GM18909 (cell line): ENCODE measurements around the gene DNER.
"Not testable (repeated sequence)": the region's sequence is repeated elsewhere in the genome, so short reads cannot be mapped to it uniquely, and the experiment has no call there.

Experiments
- ATAC-seq: cut with Tn5 transposase; IDR thresholded peaks from one replicate; pipeline ENCODE4 v1.9.1; 2021; ENCODE audit warnings: mild to moderate bottlenecking; ENCODE audit not compliant: unreplicated experiment, poor library complexity

DNER gene

GRCh38 chr2:229417176-229417575 lies 297.2 kb downstream of the DNER start:
- no peak for ATAC-seq

DNA sequence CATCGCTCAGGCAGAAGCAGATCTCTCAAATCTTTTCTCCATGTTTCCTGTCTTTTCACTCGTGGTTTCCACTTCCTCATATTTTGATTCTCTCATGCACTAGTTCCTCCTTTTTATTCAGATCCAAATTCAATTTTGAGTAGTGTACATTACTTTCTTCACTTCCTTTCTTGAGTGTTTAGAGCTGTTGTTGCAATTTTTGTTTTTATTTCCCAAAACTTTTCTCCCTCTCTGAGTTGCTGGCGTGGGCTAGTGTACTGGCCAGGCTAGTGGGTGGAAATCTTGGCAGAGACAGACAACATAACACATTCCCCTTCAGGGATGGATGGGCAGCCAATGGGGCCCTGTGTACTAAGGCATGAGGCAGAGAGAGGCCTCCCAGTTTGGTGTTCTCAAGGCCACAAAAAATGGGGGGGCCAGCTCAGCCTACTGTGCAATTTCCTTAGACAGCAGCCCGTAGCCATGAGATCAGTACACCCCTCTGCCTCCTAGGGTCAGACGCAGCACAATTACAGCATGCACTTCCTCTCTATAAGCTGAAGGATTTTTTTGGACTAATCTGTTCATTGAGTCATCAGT lies 298.1 kb downstream of the DNER start:
- ATAC-seq: no peak

GRCh38 chr2:229414631-229415030 lies 299.7 kb downstream of the DNER start:
- ATAC-seq: no peak

DNA sequence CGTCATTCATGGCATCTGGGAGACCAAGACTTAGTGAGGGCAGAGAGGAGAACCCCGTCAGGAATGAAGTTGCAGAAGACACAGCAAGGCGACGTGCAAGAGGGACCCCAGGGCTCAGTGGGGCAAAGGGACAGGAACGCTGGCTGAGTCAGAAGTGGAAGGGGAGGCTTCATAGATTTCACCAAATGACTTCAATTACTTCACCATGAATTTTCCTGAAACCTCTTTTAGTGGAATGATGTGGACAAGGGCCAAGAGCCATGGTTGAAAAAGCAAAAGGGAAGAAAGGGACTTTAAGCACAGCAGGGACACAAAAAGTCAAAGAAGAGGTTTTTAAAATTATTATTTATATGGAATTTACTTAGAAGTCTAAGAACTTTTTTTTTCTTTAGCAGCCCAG lies 301.7 kb downstream of the DNER start:
- no peak for ATAC-seq

DNA sequence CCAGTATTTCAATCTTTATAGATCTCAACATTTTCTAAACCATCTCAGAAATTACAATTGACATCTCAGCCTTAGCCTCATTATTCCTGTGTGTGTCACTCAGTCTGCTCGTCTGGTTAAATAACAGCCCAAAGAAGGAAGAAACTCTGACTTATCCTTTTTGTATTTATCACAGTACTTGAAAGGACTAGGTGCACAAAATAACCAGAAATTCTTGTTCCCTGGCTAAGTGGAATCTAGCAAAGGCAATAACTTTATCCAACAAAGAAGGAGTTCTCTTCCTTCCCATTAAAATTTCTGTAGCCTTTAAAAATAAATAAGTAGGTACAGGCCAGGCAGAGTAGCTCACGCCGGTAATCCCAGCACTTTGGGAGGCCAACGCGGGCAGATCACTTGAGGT lies 303.4 kb downstream of the DNER start:
- ATAC-seq: no peak

- no peak for ATAC-seq
Measured at GRCh38 chr2:229410264-229410663, 304.1 kb downstream of the DNER start.

- ATAC-seq: no peak
Measured at GRCh38 chr2:229409751-229410181, 304.6 kb downstream of the DNER start.

DNA sequence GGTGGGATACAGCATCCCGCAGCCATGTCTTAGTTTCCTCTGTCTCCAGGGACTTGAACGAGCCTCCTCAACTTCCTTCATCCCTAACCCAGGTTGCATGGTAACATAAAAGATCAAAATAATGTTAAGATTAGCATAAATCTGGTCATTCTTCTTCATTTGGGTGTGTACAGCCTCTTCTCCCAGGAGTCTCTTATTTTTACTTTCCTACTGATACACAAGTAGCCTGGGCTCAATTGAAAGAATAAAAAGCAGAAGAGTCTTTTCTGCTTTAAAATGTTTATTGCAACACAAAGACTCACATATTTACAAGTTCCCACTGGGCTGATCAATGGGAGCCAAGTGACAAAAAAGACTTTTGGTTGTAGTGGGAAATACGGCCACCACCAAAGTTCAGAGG lies 305.4 kb downstream of the DNER start:
- ATAC-seq: no peak

GRCh38 chr2:229408356-229408755 lies 306.0 kb downstream of the DNER start:
- no peak for ATAC-seq

- ATAC-seq: no peak
Measured at GRCh38 chr2:229407170-229407569, 307.2 kb downstream of the DNER start.

DNA sequence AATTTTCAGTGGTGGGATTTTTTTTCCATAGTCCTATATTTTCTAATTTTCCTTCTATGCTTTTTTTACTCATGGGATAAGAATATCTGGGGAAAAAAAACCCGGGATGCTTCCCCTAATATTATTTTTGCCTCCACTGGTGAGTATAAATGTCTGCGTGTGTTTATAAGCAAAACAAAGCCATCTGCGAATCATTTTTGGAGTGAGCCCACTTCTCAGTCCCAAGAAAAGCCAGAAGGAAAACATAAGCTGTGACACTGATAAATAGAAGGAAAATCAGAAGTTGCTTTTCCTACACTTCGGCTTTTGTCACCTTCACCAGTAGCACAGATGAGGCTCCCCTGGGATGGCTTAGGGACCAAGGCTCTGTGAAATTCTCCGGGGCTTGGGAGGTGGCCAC lies 308.6 kb downstream of the DNER start:
- ATAC-seq: no peak

DNA sequence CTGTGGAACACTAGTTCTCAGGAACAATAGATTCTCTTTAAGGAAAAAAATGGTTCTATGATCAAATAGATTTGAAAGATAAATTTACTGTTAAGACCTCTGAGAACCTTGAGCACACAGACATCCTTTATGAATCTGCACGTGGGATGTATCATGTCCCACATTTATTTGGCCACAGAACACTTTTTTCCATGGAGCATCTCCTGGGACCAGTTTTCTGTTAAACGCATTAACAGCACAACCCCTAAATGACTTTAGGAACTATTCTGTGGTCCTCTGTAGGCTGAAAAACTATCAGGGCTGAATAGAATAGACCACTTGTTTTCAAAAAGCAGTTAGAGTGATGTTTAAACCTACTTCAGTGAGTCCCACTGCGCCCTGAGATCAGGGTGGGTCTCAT lies 311.1 kb downstream of the DNER start:
- ATAC-seq: no peak

DNA sequence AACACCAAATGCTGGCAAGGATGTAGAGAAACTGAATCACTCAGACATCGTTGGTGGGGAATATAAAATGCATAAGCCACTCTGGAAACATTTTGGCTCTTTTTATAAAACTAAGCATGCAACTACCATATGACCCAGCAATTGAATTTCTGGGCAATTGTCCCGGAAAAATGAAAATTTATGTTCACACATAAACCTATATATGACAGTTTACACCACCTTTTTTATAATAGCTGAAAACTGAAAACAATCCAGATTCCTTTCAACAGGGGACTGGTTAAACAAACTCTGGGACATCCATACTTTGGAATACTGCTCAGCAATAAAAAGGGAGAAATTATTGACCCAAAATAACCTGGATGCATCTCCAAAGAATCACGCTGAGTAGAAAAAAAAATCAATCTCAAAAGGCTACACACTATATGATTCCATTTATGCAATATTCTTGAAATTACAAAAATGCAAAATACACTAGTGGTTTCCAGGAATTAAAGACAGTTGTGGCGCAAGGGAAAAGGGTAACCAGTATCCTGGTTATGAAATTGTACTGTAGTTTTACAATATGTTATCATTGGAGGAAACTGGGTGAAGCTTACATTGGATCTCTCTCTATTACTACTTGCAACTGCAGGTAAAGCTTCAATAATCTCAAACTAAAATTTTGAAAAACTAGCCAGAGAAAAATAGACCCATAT lies 313.0 kb downstream of the DNER start:
- ATAC-seq: no peak

DNA sequence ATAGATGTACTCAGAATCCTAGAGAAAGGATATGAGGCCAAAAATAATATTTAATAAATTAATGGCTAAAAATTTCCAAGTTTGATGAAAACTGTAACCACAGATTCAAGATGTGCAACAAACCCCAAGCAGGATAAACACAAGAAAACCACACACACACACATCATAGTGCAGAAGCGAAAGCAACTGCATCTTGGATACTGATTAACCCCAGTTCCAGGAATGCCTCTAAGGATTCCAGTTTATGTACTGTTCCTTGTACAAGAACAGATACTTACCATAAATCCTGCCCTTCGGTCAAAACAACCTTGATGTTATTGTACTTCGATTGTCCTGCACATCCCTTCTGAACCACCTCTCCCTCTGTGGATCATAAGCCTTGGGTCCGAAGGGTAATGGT lies 320.4 kb downstream of the DNER start:
- no peak for ATAC-seq

GRCh38 chr2:229392196-229392595 lies 322.2 kb downstream of the DNER start:
- no peak for ATAC-seq

DNA sequence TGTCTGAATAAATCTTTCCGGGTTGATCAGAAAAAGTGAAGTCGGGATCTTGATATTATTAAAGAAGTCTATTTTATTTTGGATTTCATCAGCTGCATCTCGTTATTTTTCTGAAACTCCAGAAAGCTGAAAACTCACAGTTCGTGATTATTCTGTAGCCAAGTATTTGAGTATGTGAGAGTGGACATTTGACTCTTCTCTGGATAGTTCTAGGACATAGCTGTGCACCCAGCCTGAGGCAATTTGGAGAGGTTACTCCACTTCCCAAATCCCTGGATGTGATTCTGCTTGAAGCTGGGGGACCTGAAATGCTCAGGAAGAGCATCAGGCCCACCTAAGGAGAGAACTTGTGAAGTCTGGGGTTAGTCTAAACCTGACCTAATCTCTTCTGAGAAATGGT lies 325.6 kb downstream of the DNER start:
- ATAC-seq: no peak

DNA sequence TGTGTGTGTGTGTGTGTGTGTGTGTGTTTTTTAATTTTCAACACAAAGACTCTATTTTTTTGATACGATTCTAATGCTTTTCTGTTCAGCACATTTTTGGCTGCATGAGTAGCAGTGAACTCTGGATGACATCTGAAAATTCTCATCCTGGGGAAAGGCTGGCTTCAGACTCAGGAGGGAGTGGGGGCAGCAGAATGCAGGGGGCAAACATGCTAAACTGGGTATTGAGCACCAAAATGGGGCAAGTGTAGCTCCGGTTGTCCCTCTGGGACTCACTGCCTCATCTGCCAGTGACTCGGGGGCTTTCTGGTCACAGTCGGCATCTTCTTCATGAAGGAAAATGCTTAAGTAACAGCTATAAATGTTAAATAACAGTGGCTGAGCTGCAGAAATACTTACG lies 326.5 kb downstream of the DNER start:
- no peak for ATAC-seq

GRCh38 chr2:229380101-229380625 lies 334.2 kb downstream of the DNER start:
- no peak for ATAC-seq

DNA sequence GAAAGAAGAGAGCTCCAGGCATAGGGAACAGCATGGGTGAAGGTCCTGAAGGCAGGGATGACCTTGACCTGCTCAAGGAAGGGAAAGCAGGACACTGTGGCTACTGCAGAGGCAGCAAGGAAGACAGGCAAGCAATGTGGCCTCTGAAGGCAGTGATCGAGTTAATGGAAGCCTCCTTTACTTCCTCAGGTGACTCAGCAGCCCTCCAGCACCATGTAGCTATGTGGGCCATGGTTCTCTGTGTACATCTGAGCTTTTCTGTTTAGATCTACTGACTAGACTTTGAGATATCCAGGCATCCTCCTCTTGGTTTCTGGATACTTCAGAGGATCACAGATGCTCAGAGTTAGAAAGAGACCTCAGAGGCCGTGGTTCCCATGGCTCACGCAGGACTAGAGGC lies 336.0 kb downstream of the DNER start:
- ATAC-seq: no peak

DNA sequence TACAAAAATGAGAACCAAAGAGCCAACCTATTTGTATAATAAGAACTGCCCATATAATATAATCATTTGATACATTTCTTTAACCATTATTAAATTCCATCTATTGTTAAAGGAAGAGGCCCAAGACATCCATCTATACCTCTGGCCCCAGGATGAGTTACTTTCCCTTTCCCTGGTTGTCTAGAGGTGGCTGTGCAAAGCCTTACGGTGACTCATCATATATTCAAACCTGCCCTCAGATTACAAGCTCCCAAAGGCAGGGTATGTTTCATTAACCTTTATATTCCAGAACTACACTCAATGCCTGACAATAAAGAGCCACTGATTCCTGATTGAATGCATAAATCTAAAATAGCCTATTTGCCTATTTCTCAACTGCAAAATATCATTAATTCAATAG lies 337.5 kb downstream of the DNER start:
- ATAC-seq: no peak

- no peak for ATAC-seq
Measured at GRCh38 chr2:229375251-229375650, 339.1 kb downstream of the DNER start.

DNA sequence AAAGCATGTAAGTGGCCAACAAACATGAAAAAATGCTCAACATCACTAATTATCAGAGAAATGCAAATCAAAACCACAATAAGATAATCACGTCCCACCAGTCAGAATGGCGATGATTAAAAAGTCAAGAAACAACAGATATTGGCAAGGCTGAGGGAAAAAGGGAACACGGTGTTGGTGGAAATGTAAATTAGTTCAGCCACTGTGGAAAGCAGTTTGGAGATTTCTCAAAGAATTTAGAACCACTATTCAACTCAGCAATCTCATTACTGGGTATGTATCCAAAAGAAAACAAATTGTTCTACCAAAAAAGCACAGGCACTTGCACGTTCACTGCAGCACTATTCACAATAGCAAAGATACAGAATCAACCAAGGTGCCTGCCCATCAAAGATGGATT lies 341.0 kb downstream of the DNER start:
- ATAC-seq: not testable (repeated sequence)
